B cell (primary cell): ENCODE data around the gene TYW1. TPM values are rescaled to one million over a fixed set of nuclear protein-coding genes. Genes with fewer than 3 reads are reported as not detected.

ENCODE experiments used
- ATAC-seq: fragments of 200-7000 bp; cut with Tn5 transposase; one replicate; pipeline ENCODE4 v1.10.0; 2021; ENCODE audit warnings: low read depth, mild to moderate bottlenecking, moderate number of reproducible peaks, moderate library complexity
- CTCF ChIA-PET: fragments of 350-600 bp; sonication (Branson Sonifier 250); formaldehyde crosslinking; loops from one replicate; lab custom pipeline; 2021; ENCODE audit warnings: antibody characterized with exemption, inconsistent platforms; lab: Charles Lee
- POLR2A ChIA-PET: fragments of 350-600 bp; sonication (Branson Sonifier 250); formaldehyde crosslinking; loops from one replicate; lab custom pipeline; 2021; ENCODE audit warnings: antibody characterized with exemption; lab: Charles Lee
- DNase-seq: peaks from one replicate; pipeline ENCODE4 v3.0.0; 2013
- H2AFZ ChIP-seq: 2 replicates; pipeline ENCODE4 v1.6.1; 2012; ENCODE audit warnings: mild to moderate bottlenecking, low read depth, low read length; ENCODE audit not compliant: insufficient read depth, poor library complexity, severe bottlenecking
- H3K27ac ChIP-seq, 2 donors: 1 replicate in 1 of 2; 2 replicates in 1 of 2; pipeline ENCODE4 v1.5.1; 2012 to 2013; ENCODE audit warnings: low read length in 2 of 2, mild to moderate bottlenecking in 2 of 2, moderate library complexity in 1 of 2
- H3K27me3 ChIP-seq, 4 experiments: fragments of 200-600 bp in 1 of 4; sonication (generic) in 1 of 4; replicated peaks in 1 of 4; 1 replicate in 2 of 4; 2 replicates in 2 of 4; pipeline versions ENCODE4 v1.6.1 to v1.7.0; 2013 to 2016; ENCODE audit warnings: low read length in 3 of 4, mild to moderate bottlenecking in 2 of 4, mixed read lengths in 1 of 4, moderate library complexity in 1 of 4; ENCODE audit not compliant: insufficient read depth in 4 of 4, control insufficient read depth in 3 of 4; ENCODE audit errors: control extremely low read depth in 1 of 4
- H3K36me3 ChIP-seq, 2 experiments: replicated peaks in 1 of 2; 1 replicate in 1 of 2; 2 replicates in 1 of 2; pipeline versions ENCODE4 v1.6.1 to v1.7.1; 2013; ENCODE audit warnings: low read length in 1 of 2; ENCODE audit not compliant: insufficient read depth in 2 of 2, control insufficient read depth in 1 of 2; ENCODE audit errors: control extremely low read depth in 1 of 2, extremely low read depth in 1 of 2
- H3K4me1 ChIP-seq, 2 donors: fragments of 200-600 bp in 1 of 2; sonication (generic) in 1 of 2; 1 replicate in 1 of 2; 2 replicates in 1 of 2; pipeline versions ENCODE4 v1.5.1 to v1.6.1; 2013 to 2017; ENCODE audit warnings: low read length in 2 of 2; ENCODE audit not compliant: control insufficient read depth in 2 of 2, insufficient read depth in 2 of 2
- H3K4me2 ChIP-seq: replicated peaks from 2 replicates; pipeline ENCODE3; 2012; ENCODE audit warnings: mild to moderate bottlenecking, low read depth, low read length; ENCODE audit not compliant: poor library complexity, severe bottlenecking
- H3K4me3 ChIP-seq, 5 experiments: fragments of 200-600 bp in 1 of 5; sonication (generic) in 1 of 5; 1 replicate in 3 of 5; 2 replicates in 2 of 5; pipeline versions ENCODE4 v1.5.1 to v1.7.0; 2011 to 2016; ENCODE audit warnings: low read length in 4 of 5, mild to moderate bottlenecking in 4 of 5, low read depth in 2 of 5, control low read depth in 1 of 5, moderate library complexity in 1 of 5; ENCODE audit not compliant: insufficient read depth in 1 of 5; ENCODE audit errors: control extremely low read depth in 1 of 5, extremely low read depth in 1 of 5
- H3K79me2 ChIP-seq: fragments of 200-600 bp; sonication (generic); one replicate; pipeline ENCODE4 v1.6.0; 2016; ENCODE audit warnings: low read length; ENCODE audit not compliant: control insufficient read depth, insufficient read depth
- H3K9ac ChIP-seq: fragments of 200-600 bp; sonication (generic); 2 replicates; pipeline ENCODE4 v1.6.1; 2017; ENCODE audit warnings: mild to moderate bottlenecking, low read length, moderate library complexity
- H3K9me3 ChIP-seq, 3 donors: one replicate each; pipeline versions ENCODE4 v1.6.1 to v1.7.1; 2013; ENCODE audit warnings: low read length in 2 of 3; ENCODE audit not compliant: control insufficient read depth in 2 of 3, insufficient read depth in 1 of 3; ENCODE audit errors: control extremely low read depth in 1 of 3
- H4K20me1 ChIP-seq: 2 replicates; pipeline ENCODE4 v1.6.0; 2012; ENCODE audit warnings: mild to moderate bottlenecking, low read length; ENCODE audit not compliant: insufficient read depth, control insufficient read depth, poor library complexity, severe bottlenecking
- H3K27ac Mint-ChIP-seq: one replicate; pipeline ENCODE4 v1.8.0; 2021; ENCODE audit warnings: mixed read lengths
- H3K27me3 Mint-ChIP-seq: one replicate; pipeline ENCODE4 v1.8.0; 2021; ENCODE audit warnings: mixed read lengths
- H3K4me1 Mint-ChIP-seq: one replicate; pipeline ENCODE4 v1.8.0; 2021; ENCODE audit warnings: mixed read lengths
- H3K4me3 Mint-ChIP-seq: one replicate; pipeline ENCODE4 v1.8.0; 2021; ENCODE audit warnings: mixed read lengths
- H3K9me3 Mint-ChIP-seq: one replicate; pipeline ENCODE4 v1.8.0; 2022; ENCODE audit warnings: mixed read lengths; ENCODE audit not compliant: insufficient read depth
- CTCF ChIP-seq: fragments of 200-600 bp; IDR thresholded peaks from one replicate; pipeline ENCODE4 v1.8.0; 2022; ENCODE audit warnings: antibody characterized with exemption, mild to moderate bottlenecking
- EZH2 ChIP-seq: IDR thresholded peaks from 2 replicates; pipeline ENCODE4 v1.6.1; 2012; ENCODE audit warnings: borderline replicate concordance, low read depth, mild to moderate bottlenecking, moderate library complexity, low read length; ENCODE audit not compliant: insufficient read depth, poor library complexity, severe bottlenecking
- WGBS: methylation state at CpG from one replicate; pipeline ENCODE4 v1.1.5; 2013; ENCODE audit warnings: missing lambda C conversion rate; ENCODE audit not compliant: insufficient coverage; 5-methylcytosine and 5-hydroxymethylcytosine counted together
- intact Hi-C: fragments of 100-400 bp; cut with micrococcal nuclease; formaldehyde crosslinking; loops from one replicate; pipeline ENCODE4 v1.10.0; 2022
- polyA plus RNA-seq: library from polyadenylated mRNA; depleted of rRNA; stranded (reverse); fragments of >200 nt; gene quantifications from 2 replicates; pipeline ENCODE4 v1.2.3, GENCODE V29; 2012
- total RNA-seq, 2 donors: library from RNA; stranded (reverse); fragments of 120-200 nt in 1 of 2; gene quantifications; 1 replicate in 1 of 2; 2 replicates in 1 of 2; pipeline versions ENCODE4 v1.2.3 to v1.2.4, GENCODE V29; 2013 to 2022

TYW1 gene
- total and polyA plus RNA-seq, 2 donors (not counting 1 experiment from before 2014, with no cell fraction given): 9.4 to 33.6 TPM

- no peaks in the 10 kb centered on the region for H4K20me1 ChIP-seq
- no peaks in the 10 kb centered on the region for H3K9me3 Mint-ChIP-seq
- H3K36me3 ChIP-seq: peaks cover 12 to 59% of the 10 kb centered on the region in 2 experiments
- H3K4me1 Mint-ChIP-seq: no peaks in the 10 kb centered on the region
- no peak overlapping the region for H3K9ac ChIP-seq
- intact Hi-C loops: no loop called here
- no peaks in the 10 kb centered on the region for H3K9me3 ChIP-seq
- no peaks in the 10 kb centered on the region for H3K27me3 Mint-ChIP-seq
- ChIA-PET CTCF (interaction anchor here (0.7 kb wide), 1 partner anchor 322 kb away, joined by 3 read pairs; no protein-coding TSS in a partner anchor), POLR2A (no interaction called here)
- no peak overlapping the region for H3K4me3 Mint-ChIP-seq
- no peak overlapping the region for H3K27ac Mint-ChIP-seq
- no peak overlapping the region for H3K4me3 ChIP-seq
- ATAC-seq (no peak), DNase-seq (no peak)
- H3K79me2 ChIP-seq: no peaks in the 10 kb centered on the region
- H3K4me1 ChIP-seq: no peaks in the 10 kb centered on the region
- H3K27me3 ChIP-seq: no peaks in the 10 kb centered on the region
- H2AFZ ChIP-seq: no peak overlapping the region
- H3K27ac ChIP-seq: no peak overlapping the region
- WGBS: 83% methylated on average over 7 of the region's 7 CpGs
- TF ChIP-seq EZH2 (no peak), CTCF (no peak)
- H3K4me2 ChIP-seq: no peak overlapping the region
Observed at GRCh38 chr7:67018940-67019339, 22.3 kb downstream of the TYW1 start.

DNA sequence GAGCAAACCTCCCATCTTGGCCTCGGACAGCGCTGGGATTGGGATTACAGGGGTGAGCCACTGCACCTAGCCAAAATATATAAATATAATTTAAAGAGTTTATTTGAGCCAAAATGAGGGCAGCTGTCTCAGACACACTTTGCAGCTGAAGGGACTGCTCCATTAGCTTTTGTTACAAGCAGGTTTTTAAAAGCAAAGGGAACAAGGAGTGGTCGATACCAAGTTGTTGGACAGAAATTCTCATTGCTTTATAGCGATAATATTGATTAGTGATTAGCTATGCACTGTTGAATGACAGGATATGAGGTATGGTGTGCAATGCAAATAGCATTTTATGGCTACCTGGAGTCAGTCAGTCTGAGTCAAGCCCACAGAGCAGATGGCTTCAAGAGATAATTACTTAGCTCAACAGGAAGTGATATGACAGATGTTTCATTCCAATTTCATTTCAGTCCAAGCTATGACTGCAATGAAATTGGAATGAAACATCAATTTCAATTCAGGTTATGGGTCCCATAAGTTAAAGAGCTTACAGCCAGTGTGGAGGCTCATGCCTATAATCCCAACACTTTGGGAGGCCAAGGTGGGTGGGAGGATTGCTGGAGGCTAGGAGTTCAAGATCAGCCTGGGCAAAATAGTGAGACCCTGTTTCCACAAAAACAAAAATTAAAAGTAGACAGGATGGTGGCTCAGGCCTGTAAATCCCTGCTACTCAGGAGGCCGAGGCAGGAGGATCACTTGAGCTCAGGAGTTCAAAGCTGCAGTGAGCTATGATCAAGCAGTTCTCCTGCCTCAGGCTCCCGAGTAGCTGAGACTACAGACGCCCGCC lies 23.1 kb downstream of the TYW1 start:
- 89% methylated on average over 8 of the region's 8 CpGs for WGBS
- no peaks in the 10 kb centered on the region for H3K9me3 ChIP-seq
- no peak overlapping the region for H3K4me3 Mint-ChIP-seq
- no peak overlapping the region for H3K4me2 ChIP-seq
- TF ChIP-seq EZH2 (no peak), CTCF (no peak)
- no peaks in the 10 kb centered on the region for H3K4me1 Mint-ChIP-seq
- H2AFZ ChIP-seq: no peak overlapping the region
- H3K27ac ChIP-seq: no peak overlapping the region
- CTCF ChIA-PET: no interaction called here
- H4K20me1 ChIP-seq: no peaks in the 10 kb centered on the region
- no peak for DNase-seq
- no peaks in the 10 kb centered on the region for H3K27me3 Mint-ChIP-seq
- POLR2A ChIA-PET: no interaction called here
- H3K79me2 ChIP-seq: no peaks in the 10 kb centered on the region
- intact Hi-C loops: no loop called here
- no peak overlapping the region for H3K27ac Mint-ChIP-seq
- no peaks in the 10 kb centered on the region for H3K9me3 Mint-ChIP-seq
- H3K9ac ChIP-seq: no peak overlapping the region
- no peak overlapping the region for H3K4me3 ChIP-seq
- no peaks in the 10 kb centered on the region for H3K27me3 ChIP-seq
- peaks cover 12 to 56% of the 10 kb centered on the region in 2 experiments for H3K36me3 ChIP-seq
- no peaks in the 10 kb centered on the region for H3K4me1 ChIP-seq
- no peak for ATAC-seq
